HG02870 (cell line): ENCODE data around the gene PHKA1.
"Not testable (repeated sequence)": the region's sequence is repeated elsewhere in the genome, so short reads cannot be mapped to it uniquely, and the experiment has no call there.

Experiments used
- ATAC-seq: cut with Tn5 transposase; IDR thresholded peaks from one replicate; pipeline ENCODE4 v1.9.1; 2021; ENCODE audit warnings: mild to moderate bottlenecking, moderate library complexity; ENCODE audit not compliant: unreplicated experiment

Gene PHKA1

GRCh38 chrX:72713599-72714477 is at the start of gene PHKA1:
Gene PHKA1 (minus strand): TSS chrX:72714306. CDS start chrX:72713880, 426 bp downstream.
- ATAC-seq, result peak; percentile 66

GRCh38 chrX:72760454-72760853 is 46.3 kb upstream of the PHKA1 start:
- not testable (repeated sequence) for ATAC-seq

- ATAC-seq, result not testable (repeated sequence)
Measured at GRCh38 chrX:72748545-72748944, 34.4 kb upstream of the PHKA1 start.

- ATAC-seq, result not testable (repeated sequence)
Measured at GRCh38 chrX:72745546-72745945, 31.4 kb upstream of the PHKA1 start.

GRCh38 chrX:72735561-72735960 is 21.5 kb upstream of the PHKA1 start:
- no peak for ATAC-seq

GRCh38 chrX:72733636-72734035 is 19.5 kb upstream of the PHKA1 start:
- not testable (repeated sequence) for ATAC-seq

- ATAC-seq, result no peak
Measured at GRCh38 chrX:72727846-72728245, 13.7 kb upstream of the PHKA1 start.

GRCh38 chrX:72716766-72717165 is 2.7 kb upstream of the PHKA1 start:
- no peak for ATAC-seq

- no peak for ATAC-seq
Measured at GRCh38 chrX:72715546-72715945, 1.4 kb upstream of the PHKA1 start.

GRCh38 chrX:72714478-72714916 is 391 bp upstream of the PHKA1 start:
- peak; percentile 17 for ATAC-seq

GRCh38 chrX:72713130-72713529 is 976 bp downstream of the PHKA1 start:
- ATAC-seq, result no peak

- no peak for ATAC-seq
Measured at GRCh38 chrX:72712094-72712755, 1.9 kb downstream of the PHKA1 start.

- ATAC-seq, result no peak
Measured at GRCh38 chrX:72705814-72706213, 8.3 kb downstream of the PHKA1 start.

- no peak for ATAC-seq
Measured at GRCh38 chrX:72705111-72705510, 9.0 kb downstream of the PHKA1 start.

- no peak for ATAC-seq
Measured at GRCh38 chrX:72694170-72694569, 19.9 kb downstream of the PHKA1 start.

- ATAC-seq, result no peak
Measured at GRCh38 chrX:72693477-72693876, 20.6 kb downstream of the PHKA1 start.

GRCh38 chrX:72687396-72687795 is 26.7 kb downstream of the PHKA1 start:
- ATAC-seq, result no peak

GRCh38 chrX:72685810-72686456 is 28.2 kb downstream of the PHKA1 start:
- no peak for ATAC-seq

- no peak for ATAC-seq
Measured at GRCh38 chrX:72685018-72685417, 29.1 kb downstream of the PHKA1 start.

- ATAC-seq, result no peak
Measured at GRCh38 chrX:72683631-72684030, 30.5 kb downstream of the PHKA1 start.

- ATAC-seq, result no peak
Measured at GRCh38 chrX:72676465-72676864, 37.6 kb downstream of the PHKA1 start.

- ATAC-seq, result not testable (repeated sequence)
Measured at GRCh38 chrX:72673951-72674350, 40.2 kb downstream of the PHKA1 start.
